Measurements from ENCODE around the gene CAMSAP1. TPM values are rescaled to one million over a fixed set of nuclear protein-coding genes. Genes with fewer than 3 reads are reported as not detected.
A peak's percentile ranks its signal among the peaks of the same experiment; 100 is the strongest.

CAMSAP1 gene
- total and polyA plus RNA-seq, 2 donors from 2014 or later = 3.3 to 38.6 TPM

GRCh38 chr9:135775911-135776310, 131.4 kb downstream of the CAMSAP1 start:
- no peaks in the 10 kb centered on the region for H3K27me3 ChIP-seq (ENCODE audit: control insufficient read depth, insufficient read depth, low read length)
- no peak for TF ChIP-seq CTCF (IDR thresholded peaks at IDR 0.05; ENCODE audit: borderline replicate concordance, extremely low read depth, insufficient read depth)
- H3K36me3 ChIP-seq (ENCODE audit: control insufficient read depth in 2 of 3, insufficient read depth in 3 of 3, low read length in 3 of 3) = no peaks in the 10 kb centered on the region
- no peaks in the 10 kb centered on the region for H3K9me3 ChIP-seq (ENCODE audit: control insufficient read depth in 2 of 3, insufficient read depth in 1 of 3, low read length in 3 of 3)
- H3K9ac ChIP-seq (ENCODE audit: low read length in 3 of 3) = no peak overlapping the region
- H3K4me1 ChIP-seq (ENCODE audit: control insufficient read depth in 2 of 3, insufficient read depth in 2 of 3, low read depth in 1 of 3, low read length in 3 of 3) = no peaks in the 10 kb centered on the region
- DNase-seq (no peak), FAIRE-seq (no peak)
- no peak overlapping the region for H3K4me3 ChIP-seq (ENCODE audit: low read length in 3 of 3)
- intact Hi-C loops (cut with DNase I) = no loop called here
- H3K27ac ChIP-seq (ENCODE audit: low read depth in 2 of 2, low read length in 2 of 2) = no peak overlapping the region

DNA sequence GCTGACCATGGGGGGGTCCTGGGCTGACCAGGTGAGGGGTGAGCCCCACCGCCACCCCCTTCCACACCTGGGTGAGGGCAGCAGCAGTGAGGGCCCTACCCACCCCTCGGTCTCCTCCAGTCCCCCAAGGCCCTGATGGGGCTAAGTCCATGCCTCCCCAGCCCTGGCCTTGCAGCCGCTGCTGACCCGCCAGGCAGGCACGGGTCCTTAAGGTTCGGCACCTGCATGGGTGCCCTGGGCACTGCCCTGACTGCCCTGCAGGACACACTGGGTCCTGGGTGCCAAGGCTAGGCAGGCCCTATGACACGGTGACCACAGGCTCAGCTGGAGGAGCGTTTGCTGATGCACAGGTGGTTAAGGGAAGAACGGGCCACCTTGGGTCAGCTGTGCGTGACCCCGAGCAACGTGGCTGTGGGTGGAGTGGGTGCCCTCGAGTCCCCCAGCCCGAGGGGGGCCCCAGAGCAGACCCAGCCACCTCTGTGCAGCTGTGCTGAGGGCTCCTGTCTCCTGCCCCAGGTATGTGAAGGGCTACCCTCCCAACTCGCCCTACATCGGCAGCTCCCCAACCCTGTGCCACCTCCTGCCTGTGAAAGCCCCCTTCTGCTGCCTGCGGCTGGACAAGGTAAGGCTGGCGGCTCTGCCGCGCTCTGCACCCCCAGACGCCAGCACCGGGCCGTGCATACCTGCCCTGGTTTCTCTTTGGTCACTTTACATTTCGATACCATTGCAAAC, 132.4 kb downstream of the CAMSAP1 start:
- no peak for TF ChIP-seq CTCF (IDR thresholded peaks at IDR 0.05; ENCODE audit: borderline replicate concordance, extremely low read depth, insufficient read depth)
- no peak overlapping the region for H3K27ac ChIP-seq (ENCODE audit: low read depth in 2 of 2, low read length in 2 of 2)
- DNase-seq = no peak
- intact Hi-C loops (cut with DNase I) = no loop called here
- no peaks in the 10 kb centered on the region for H3K4me1 ChIP-seq (ENCODE audit: control insufficient read depth in 2 of 3, insufficient read depth in 2 of 3, low read depth in 1 of 3, low read length in 3 of 3)
- no peaks in the 10 kb centered on the region for H3K36me3 ChIP-seq (ENCODE audit: control insufficient read depth in 2 of 3, insufficient read depth in 3 of 3, low read length in 3 of 3)
- no peak overlapping the region for H3K9ac ChIP-seq (ENCODE audit: low read length in 3 of 3)
- H3K27me3 ChIP-seq (ENCODE audit: control insufficient read depth, insufficient read depth, low read length) = no peaks in the 10 kb centered on the region
- H3K9me3 ChIP-seq (ENCODE audit: control insufficient read depth in 2 of 3, insufficient read depth in 1 of 3, low read length in 3 of 3) = no peaks in the 10 kb centered on the region
- no peak for FAIRE-seq
- H3K4me3 ChIP-seq (ENCODE audit: low read length in 3 of 3) = no peak overlapping the region

DNA sequence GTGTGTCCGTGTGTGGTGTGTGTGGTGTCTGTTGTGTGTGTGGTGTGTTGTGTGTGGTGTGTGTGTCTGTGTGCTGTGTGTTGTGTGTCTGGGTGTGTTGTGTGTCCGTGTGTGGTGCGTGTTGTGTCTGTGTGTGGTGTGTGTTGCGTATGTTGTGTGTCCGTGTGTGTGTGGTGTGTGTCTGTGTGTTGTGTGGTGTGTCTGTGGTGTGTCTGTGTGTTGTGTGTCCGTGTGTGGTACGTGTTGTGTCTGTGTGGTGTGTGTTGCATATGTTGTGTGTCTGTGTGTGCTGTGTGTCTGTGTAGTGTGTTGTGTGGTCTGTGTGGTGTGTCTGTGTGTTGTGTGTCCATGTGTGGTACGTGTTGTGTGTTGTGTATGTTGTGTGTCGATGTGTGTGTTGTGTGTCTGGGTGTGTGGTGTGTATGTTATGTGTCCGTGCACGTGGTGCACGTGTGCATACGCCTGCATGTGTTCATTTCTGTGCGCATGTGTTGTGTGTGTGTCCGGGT, 133.1 kb downstream of the CAMSAP1 start:
- H3K9ac ChIP-seq (ENCODE audit: low read length in 3 of 3) = no peak overlapping the region
- H3K27ac ChIP-seq (ENCODE audit: low read depth in 2 of 2, low read length in 2 of 2) = no peak overlapping the region
- DNase-seq = no peak
- no peaks in the 10 kb centered on the region for H3K36me3 ChIP-seq (ENCODE audit: control insufficient read depth in 2 of 3, insufficient read depth in 3 of 3, low read length in 3 of 3)
- H3K4me3 ChIP-seq (ENCODE audit: low read length in 3 of 3) = peak overlapping the region in 1 of 3 donors; percentile 17
- no peaks in the 10 kb centered on the region for H3K4me1 ChIP-seq (ENCODE audit: control insufficient read depth in 2 of 3, insufficient read depth in 2 of 3, low read depth in 1 of 3, low read length in 3 of 3)
- intact Hi-C loops (cut with DNase I) = no loop called here
- H3K27me3 ChIP-seq (ENCODE audit: control insufficient read depth, insufficient read depth, low read length) = no peaks in the 10 kb centered on the region
- no peak for FAIRE-seq
- H3K9me3 ChIP-seq (ENCODE audit: control insufficient read depth in 2 of 3, insufficient read depth in 1 of 3, low read length in 3 of 3) = no peaks in the 10 kb centered on the region
- TF ChIP-seq CTCF (IDR thresholded peaks at IDR 0.05; ENCODE audit: borderline replicate concordance, extremely low read depth, insufficient read depth) = no peak
